ENCODE data around the gene CTBP2.
"Not testable (repeated sequence)": the region's sequence is repeated elsewhere in the genome, so short reads cannot be mapped to it uniquely, and the experiment has no call there.

The CTBP2 gene

DNA sequence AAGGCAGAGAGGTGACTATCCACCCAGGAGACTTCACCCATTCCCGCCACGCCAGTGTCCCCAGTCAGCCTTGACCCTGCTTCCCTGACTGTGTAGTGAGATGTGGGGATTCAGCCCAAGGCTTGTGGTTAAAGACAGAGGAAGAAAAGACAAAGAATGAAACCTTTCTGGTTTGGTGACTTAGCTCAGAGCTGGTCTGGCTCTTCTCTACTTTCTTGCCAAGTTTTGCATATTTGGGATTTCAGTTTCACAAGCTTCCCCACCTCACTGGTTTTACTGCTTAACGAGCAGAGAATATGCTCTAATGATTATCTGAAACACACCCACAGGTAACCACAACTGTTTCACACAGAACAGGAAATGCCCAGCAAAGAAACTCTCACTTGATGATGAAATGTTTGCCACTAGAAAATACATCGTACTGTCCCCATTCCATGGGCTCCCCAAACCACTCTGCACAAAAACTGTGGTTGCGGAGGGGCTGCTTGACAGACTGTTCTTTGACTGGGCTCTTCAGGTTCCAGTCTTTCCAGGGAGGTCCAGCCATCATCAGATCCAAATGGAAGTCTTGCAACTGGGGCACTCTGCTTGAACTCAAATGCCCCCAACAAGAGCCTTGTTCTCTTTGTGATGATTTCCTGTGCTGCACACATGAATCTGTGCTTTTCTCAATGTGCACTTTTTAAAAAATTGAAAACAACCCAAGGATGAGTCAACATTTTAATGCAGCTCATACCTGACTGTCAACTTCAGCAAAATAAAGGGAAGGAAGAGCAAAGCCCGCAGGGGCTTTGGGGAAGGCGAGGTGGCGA lies 95.5 kb downstream of the CTBP2 start:
- no peak for DNase-seq (ENCODE audit: low spot score)

DNA sequence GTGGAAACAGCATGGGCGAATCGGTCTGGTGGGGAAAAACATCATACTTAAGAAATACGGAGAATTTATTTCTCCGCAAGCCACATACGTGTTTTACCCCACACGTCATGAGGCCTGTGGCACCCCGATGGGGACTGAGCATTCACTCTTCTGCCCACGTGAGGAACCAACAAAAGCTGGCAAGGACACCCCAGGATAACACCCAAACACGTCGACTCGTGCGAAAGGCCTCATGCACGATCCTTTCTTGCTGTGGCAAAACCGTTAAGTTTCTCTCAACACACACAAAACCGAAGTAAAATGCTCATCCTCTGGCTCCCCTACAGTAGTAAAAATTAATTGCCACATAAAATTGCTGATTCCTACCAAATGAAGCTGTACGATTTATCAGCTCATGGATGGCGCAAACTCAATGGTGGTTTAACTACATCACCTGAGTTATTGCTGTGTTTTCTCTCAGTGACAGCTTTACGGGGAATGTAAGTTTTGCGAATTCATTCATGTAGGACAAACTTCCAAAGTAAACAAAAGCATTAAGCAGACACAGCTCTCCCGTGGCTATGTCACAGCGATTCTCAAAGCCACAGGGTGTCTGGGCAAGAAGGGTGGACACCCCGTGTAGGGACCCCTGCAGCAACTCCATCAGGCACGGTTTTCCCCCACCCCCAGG lies 97.0 kb downstream of the CTBP2 start:
- no peak for DNase-seq (ENCODE audit: low spot score)

DNA sequence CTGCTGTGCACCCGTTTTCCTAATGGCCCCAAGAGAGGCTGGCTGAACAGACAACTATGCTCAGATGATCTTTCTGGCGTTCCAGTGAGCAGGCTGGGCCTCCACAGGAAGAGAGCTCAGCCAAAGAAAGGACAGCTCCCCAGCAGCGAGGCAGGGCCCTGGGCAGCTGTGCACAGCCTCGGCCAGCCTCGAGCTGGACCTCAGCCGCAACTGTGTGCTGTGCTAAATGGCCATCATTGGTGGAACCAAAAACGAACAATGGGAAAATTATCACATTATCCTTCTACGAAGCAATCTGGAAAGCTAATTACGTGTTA lies 97.5 kb downstream of the CTBP2 start:
- DNase-seq (ENCODE audit: low spot score): no peak

DNA sequence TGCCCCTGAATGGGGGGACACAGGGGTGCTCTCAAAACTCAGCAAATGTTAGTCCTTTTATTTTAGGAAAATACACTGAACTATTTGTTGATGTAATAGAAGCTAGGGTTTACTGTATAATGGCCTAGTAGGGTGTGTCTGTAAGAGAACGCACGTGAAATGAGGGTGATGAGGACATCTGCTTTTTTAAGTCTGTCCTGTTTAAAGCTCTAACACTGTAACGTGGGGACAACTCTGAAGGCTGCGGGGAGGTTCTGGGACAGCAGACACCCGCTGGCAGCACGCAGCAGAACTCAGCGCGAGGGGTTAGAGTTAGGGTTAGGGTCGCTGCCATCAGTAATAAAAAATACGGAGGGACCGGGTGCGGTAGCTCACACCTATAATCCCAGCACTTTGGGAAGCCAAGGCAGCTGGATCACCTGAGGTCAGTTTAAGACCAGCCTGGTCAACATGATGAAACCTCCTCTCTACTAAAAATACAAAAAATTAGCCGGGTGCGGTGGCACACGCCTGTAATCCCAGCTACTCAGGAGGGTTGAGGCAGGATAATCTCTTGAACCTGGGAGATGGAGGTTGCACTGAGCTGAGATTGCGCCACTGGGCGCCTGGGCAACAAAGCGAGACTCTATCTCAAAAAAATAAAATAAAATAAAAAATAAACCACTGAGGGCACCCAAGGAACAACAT lies 98.0 kb downstream of the CTBP2 start:
- DNase-seq (ENCODE audit: low spot score): no peak

DNA sequence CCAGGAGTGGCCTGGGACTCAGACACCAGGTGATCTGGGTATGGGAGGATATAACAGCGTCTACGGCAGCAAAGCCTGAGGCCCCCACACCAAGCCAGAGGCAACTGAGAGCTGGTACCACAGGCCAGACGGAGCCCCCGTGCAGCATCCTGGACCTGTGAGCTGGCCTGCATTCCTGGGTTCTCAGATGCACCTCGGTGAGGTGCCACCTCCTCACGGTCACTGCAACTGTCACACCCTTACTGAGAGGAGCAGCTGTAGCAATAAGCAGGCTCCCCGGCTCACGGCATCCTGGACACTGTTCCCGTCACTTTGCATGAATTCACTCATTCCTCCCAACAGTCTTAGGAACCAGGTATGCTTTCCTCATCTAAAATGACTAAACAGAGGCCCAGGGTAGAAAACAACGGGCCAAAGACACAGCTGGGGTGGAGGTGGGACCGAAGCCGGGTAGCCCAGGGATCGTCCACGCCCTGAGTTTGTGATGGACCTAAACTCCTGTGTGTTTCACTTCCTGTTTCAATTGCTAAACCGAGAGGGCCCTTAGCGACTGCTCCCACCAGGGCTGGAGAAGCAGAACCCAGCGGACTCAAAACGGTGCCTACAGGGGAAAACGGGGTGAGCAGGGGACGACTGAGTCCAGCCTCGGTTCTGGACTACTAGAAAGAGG lies 98.7 kb downstream of the CTBP2 start:
- DNase-seq (ENCODE audit: low spot score): no peak

DNA sequence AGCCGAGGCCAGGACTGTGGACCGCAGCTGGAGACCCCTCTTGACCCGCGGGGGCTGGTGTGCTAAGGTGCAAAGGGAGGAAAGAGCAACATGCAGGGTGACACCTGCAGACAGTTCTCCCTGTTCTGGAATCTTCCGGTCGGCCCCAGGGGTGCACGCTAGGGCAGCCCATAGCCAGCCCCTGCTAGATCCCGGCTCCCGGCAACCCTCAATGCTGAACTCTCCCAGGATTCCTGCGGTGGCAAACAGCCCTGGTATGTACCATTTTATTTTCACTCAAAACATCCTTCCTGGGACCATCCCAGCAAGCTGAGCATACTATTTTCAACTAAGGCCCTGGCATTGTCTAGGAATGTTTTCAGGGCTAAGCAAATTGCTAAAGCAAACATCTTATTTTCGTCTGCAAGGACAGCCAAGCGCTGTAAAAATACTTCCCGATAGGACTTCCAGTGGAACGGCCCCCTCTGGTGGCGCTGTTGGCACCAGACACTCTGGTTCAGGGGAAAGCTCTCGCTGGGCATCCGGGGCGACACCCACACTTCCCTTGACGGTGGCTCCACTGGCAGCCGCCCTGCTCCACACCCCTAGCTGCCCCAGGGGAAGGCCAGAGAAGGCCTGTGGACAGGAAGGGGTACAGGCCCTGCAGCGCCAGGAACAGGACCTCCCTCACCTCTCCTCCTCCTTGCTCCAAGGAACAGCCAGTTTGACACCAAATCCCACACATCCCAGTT lies 99.4 kb downstream of the CTBP2 start:
- peak; percentile 51 for DNase-seq (ENCODE audit: low spot score)

DNA sequence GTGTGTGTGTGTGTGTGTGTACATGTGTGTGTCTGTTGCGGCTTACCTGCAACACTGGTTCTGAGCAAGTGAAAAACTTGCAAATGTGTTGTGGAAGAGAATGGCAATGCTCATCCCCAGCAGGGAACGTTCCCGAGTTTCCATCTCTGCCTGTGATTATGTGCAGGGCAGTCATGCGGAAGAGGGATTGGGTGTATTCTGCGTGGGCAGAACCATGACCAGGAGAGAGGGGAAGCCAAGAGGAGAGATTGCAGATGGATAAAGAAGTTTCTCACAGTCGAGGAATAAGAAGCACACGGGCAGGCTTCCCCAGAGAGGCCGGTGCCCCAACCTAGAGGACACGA lies 99.9 kb downstream of the CTBP2 start:
- no peak for DNase-seq (ENCODE audit: low spot score)

DNA sequence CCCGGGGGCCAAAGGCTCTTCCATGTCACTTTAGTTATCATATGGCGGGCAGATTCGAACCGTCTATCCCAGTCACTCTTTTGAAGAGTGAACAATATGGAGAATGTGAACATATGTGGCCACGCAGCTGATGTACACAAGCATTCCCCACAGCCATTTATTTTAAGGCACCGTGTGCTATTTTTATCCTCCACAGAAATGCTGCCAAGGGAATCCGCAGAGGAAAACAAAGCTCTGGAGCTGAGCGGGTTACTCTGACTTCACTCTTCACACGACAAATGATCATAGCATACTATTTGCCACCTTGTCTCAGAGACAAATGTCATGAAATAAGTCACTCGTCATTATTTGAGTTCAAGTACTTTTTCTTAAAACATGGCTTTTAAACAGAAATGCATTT lies 100.3 kb downstream of the CTBP2 start:
- no peak for DNase-seq (ENCODE audit: low spot score)

DNA sequence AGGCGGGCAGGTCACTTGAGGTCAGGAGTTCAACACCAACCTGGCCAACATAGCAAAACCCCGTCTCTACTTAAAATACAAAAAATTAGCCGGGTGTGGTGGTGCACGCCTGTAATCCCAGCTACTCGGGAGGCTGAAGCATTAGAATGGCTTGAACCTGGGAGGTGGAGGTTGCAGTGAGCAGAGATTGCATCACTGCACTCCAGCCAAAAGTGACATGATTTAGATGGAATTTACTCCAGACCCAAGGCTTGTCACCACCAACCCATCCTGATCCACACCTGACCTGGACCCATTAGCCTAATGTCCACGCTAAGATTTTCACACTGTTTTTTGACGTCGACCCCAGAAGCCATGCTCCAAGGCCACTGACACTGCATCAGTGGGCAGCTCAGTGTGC lies 101.0 kb downstream of the CTBP2 start:
- DNase-seq (ENCODE audit: low spot score): not testable (repeated sequence)

DNA sequence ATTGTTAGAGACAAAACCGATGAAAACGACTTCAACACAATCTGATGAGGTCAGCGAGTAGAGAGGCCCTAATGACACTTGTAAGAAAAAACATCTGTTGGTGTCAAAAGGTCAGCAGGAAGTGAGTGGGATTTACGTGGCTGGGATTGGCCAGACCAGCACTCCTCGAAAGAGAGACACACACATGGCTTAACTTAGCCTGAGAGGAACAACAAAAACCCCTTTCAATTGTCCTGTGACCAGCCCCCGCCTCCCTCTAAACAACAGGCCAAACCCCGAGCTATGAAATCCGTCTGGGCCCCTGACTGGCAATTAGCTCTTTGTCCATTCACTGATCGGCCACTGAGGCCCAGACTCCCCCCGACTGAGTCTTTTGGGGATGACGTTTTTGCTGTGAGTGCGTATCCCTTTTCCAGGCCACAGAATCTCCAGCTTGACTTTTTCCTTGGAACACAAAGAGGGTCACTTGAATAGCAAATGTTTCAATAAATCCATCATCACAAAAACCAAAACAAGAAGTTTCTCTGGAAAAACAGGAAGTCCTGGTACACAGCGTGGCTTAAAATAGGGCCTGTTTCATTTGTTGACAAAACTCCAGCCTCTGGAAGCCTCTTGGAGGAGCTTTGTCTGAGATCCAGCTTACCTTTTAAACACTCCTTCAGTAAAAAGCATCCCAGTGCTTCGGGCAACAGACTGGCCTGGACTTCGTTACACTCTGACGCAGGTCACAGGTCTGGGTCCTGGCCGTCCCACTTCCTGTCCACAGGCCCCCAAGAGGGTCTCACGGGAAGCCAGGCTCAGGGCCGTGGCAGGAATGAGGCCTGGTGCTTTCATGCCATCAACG lies 103.0 kb downstream of the CTBP2 start:
- DNase-seq (ENCODE audit: low spot score): no peak

DNA sequence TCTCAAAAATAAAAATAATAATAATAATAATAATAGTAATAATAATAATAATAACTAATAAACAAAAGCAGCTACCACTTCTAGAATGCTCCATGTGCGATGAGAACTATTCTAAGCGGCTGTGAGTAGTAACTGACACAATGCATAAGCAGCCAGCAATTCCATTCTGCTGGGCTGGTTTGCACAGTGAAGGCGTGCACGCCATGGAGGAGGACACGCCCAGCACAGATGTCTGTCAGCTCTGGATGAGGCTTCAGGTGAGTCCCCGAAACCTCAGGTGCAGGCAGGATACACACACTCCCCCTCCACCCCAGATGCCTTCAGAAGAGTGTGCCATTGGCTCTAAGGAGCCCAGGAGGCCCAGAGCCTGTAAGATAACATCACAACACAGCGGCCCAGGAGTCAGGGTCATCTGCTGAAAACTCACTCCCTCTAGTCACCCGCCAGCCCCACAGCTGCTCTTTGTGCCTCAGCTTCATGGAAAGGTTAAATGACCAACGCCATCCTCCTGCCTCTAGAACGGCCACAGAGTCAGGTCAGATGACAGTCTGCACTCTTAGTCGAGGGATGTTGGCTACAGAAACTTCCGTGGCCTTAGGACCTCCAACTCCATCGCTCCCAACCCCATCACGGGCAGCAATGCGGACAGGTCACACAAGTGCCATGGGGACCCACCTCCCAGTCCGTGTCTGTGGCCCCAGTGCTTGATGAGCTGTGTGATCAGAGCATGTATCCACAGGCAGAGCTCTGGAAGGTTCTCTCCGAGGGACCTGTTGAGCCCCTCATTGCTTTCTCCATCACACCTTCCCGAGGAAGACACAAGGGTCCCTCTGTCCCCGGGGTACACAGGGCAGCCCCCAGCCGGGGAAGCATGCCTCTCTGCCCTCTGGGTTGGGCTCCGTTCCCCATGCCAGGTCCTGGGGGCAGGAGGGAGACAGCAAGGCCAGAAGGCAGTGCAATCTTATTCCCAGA lies 103.9 kb downstream of the CTBP2 start:
- DNase-seq (ENCODE audit: low spot score): no peak

DNA sequence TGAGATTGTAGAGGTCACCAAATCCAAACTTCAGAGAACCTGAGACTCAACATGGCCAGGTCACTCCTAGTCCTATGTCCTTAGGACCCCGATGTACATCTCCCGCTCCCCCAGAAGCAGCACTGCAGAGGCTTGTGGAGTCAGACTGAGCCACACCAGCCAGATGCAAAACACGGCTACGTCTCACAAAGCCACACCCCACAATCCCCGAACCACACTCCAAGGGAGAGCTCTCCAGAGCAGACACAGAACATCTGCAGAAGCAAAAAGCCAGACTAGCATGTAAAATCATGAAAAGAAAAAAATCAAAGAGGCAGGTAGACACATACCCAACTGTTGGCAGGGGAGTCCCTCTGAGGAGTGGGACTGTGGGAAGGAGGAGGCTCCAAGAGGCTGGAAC lies 104.9 kb downstream of the CTBP2 start:
- DNase-seq (ENCODE audit: low spot score): no peak

DNA sequence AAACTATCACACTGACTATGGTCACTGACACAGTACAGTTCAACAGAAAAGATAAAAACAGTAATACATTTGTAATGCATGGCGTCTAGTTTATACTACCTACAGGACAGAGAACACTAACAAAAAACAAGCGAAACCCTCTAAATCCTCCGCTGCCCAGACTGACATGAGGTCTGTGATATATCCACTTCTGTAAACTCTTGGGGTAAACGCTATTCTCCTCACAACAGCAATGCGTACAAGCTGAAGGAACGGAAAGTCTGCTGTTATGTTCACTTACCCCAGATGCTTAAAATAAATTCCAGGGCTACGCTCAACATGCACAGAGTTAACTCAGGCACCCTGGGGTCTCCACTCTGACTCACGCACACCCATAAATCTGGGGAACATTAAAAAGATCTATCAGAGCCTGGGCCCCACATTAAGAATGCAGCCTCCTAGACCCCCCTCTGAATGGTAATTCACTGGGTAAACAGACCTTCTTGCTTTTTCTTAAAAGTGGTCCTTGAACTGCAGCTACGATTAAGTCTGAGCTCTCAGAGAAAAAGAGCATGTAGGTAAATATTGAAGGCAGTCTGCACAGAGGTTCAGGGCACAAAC lies 105.6 kb downstream of the CTBP2 start:
- DNase-seq (ENCODE audit: low spot score): no peak

DNA sequence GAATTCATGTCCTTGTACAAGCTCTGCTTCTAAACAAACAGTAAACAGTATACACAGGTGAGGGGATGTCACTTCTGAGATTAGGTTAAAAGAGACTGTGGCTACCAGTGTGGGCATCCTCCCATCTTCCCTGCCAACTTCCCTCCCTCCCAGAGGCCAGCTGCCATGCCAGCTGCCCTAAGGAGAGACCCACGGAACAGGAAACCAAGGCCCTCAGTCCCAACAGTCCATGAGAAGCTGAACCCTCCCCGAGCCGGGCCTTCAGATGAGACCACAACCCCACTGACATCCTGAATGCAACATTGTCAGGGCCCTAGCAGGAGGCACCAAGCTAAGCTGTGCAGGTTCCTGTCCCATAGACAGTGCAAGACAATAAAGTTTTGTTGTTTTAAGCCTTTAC lies 106.1 kb downstream of the CTBP2 start:
- DNase-seq (ENCODE audit: low spot score): no peak

DNA sequence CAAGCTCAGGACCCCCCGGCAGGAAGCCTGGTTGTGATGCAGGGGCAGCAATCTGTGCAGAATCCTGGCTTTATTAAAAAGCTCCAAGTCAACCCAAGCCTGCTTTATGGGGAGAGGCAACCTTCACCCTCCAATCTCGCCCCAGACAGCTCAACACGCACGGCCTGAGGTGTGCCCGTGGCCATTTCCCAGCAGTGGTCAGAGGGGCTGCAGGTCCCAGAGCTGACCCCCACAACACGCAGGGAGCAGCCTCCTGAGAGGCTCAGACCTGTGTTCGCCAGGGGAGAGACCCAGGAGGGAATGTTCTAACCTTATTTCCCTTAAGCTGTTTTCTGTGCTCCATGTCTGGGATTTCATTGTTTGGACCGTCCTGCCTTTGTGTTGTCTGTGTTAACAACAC lies 108.2 kb downstream of the CTBP2 start:
- DNase-seq (ENCODE audit: low spot score): no peak

DNA sequence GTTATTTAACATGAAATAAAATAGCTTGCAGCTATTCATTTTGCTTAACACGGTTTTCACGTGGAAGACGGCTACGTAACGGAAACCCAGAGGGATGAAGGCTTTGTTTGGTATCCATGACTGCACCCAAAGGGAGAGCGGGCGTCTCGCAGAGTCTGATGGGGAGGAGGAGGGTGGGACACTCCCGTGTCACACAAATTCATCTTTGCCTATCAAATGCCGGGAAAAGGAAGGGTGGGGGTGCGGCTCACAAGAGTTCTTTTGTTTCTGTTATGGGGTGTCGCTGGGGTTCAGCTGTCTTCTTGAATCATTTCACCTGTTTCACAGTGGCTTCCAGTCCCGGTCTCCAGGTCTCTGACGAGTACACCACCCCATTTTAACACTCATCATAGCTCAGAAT lies 110.0 kb downstream of the CTBP2 start:
- DNase-seq (ENCODE audit: low spot score): no peak

DNA sequence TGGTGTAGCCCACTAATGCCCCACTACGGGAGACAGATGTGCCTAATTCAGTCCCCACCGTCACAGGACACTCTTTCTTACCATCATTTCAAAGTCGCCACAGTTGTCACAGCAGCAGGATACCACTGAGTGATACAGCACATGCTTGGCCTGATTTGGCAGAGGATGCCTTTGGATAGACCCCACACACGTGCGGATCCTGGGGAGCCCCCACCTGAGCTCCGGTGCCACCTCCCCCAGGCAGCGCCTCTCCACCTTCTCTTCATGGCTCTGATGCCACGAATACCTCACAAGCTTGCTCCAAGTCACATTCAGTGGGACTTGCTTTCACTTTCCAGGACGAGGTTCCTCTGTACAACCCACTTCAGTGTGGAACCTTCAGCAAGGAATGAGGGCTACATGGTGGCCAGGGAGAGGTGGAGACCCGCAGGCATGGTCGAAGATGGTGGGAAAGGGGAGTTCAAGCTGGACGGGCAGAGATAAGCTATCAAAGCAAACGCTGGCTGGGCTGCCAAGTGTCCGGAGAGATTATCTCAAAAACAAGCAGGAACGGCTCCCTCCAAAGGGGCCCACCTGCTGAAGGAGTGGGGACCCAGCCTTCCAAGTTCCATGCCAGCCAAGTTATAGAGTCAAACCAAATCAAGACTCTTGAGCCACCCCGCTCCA lies 111.0 kb downstream of the CTBP2 start:
- no peak for DNase-seq (ENCODE audit: low spot score)

DNA sequence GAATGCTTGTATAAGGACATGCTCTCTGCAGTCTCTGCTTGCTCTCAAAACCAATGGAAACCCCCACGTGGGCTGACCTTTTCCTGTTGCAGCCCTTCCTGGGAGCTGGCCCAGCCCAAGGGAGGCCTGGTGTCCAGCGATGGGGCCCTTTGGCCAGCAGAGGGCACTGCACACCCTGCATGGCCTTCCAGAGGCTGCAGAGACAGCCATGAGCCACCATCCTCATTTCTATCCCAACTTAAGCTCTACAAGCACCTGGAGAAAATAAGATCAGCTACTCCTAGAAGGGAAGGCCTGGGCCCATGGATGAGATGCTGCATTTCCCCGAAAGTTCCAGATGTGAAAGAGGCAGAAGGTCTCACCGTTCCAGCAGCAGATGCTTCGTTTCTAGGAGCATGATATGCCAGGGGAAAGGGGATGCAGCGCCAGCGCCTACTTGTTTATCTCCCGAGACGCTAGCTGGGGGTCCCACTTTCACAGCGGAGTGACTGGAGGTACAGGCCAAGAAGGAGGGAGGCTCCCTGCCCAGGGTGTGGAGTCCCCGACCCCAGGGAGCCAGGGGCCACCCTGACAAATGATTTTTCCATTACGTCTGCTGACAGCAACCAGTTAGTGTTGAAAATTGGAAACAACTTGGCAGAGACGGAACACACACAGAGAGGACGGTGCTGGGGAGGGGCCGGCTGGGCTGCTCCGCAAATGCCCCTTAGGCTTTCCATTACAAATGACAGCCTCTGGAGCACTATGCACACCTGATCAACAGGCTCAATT lies 112.1 kb downstream of the CTBP2 start:
- peak; percentile 81 for DNase-seq (ENCODE audit: low spot score)
